Motor neuron (in vitro differentiated cells): ENCODE measurements around the gene STIM1. TPM values are rescaled to one million over a fixed set of nuclear protein-coding genes. Genes with fewer than 3 reads are reported as not detected.
"Not testable (repeated sequence)": the region's sequence is repeated elsewhere in the genome, so short reads cannot be mapped to it uniquely, and the experiment has no call there.

Experiments
- ATAC-seq, 8 experiments: fragments of 200-7000 bp; cut with Tn5 transposase; replicated peaks in 6 of 8; 2 replicates each; pipeline ENCODE4 v1.8.0; 2021; ENCODE audit warnings: mild to moderate bottlenecking in 8 of 8, moderate library complexity in 8 of 8
- H3K27ac ChIP-seq, 2 donors: fragments of 250-450 bp; sonication (Bioruptor Pico); 2 replicates each; pipeline ENCODE4 v1.9.0; 2021; ENCODE audit warnings: antibody characterized with exemption in 2 of 2, mild to moderate bottlenecking in 2 of 2, moderate library complexity in 1 of 2
- H3K4me1 ChIP-seq, 2 donors: fragments of 250-450 bp; sonication (Bioruptor Pico); replicated peaks in 1 of 2; 2 replicates each; pipeline ENCODE4 v1.6.1; 2021; ENCODE audit warnings: antibody characterized with exemption in 2 of 2, mild to moderate bottlenecking in 2 of 2, moderate library complexity in 1 of 2
- H3K4me3 ChIP-seq, 5 donors: fragments of 250-450 bp; sonication (Bioruptor Pico); 2 replicates each; pipeline ENCODE4 v1.9.0; 2021; ENCODE audit warnings: antibody characterized with exemption in 5 of 5, mild to moderate bottlenecking in 5 of 5, moderate library complexity in 4 of 5
- WGBS, 10 experiments: fragments of 450-650 bp; shearing (Covaris generic); methylation state at CpG; one replicate each; pipeline ENCODE4 v1.0.0; 2022; 5-methylcytosine and 5-hydroxymethylcytosine counted together
- in situ Hi-C, 9 experiments: fragments of 400-800 bp; cut with MboI; loops; one replicate each; pipeline ENCODE4 v1.15.0; 2021; ENCODE audit warnings: low sequenced_read_pairs in 9 of 9, low pct_unique_long_range_greater_than_20kb in 2 of 9; ENCODE audit not compliant: unreplicated experiment in 9 of 9
- total RNA-seq, 8 experiments: library from RNA; unstranded; fragments of 300-600 nt; gene quantifications; 2 replicates each; pipeline versions ENCODE4 v1.2.3 to v1.2.4, GENCODE V29; 2022

The STIM1 gene
- total RNA-seq, 8 experiments from 2014 or later = 6.2 to 47.3 (median 10.2) TPM

DNA sequence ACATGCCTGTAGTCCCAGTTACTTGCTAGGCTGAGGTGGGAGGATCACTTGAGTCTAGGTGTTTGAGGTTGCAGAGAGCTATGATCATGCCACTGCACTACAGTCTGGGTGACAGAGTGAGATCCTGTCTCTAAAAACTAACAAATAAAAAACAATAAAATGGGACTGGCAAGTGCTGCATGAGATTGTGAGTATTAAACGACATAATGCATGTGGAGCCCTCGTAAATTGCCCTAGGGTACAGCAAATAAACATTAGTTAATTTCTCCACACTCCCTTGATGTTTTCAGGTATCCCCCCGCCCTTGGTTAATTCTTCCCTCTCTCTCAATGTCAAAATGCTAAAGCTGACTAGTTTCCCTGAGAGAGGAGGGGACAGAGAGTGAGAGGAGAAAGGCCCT lies 9.8 kb upstream of the STIM1 start:
- no peak for ATAC-seq
- no peak overlapping the region for H3K27ac ChIP-seq
- in situ Hi-C loops = loop anchor here in 4 of 9 experiments (5.0 to 25.0 kb wide), 3 partner anchors 227 to 242 kb away; partner anchors contain the start of gene RRM1 (in 1 of the 4)
- WGBS, 10 experiments = 20 to 85% (median 60%) methylated on average over 1 to 3 of the region's 3 CpGs; no CpG with 5 or more reads in 3 of the 10 experiments
- no peak overlapping the region for H3K4me3 ChIP-seq
- peaks cover 0 to 5% of the 10 kb centered on the region in 2 donors for H3K4me1 ChIP-seq

DNA sequence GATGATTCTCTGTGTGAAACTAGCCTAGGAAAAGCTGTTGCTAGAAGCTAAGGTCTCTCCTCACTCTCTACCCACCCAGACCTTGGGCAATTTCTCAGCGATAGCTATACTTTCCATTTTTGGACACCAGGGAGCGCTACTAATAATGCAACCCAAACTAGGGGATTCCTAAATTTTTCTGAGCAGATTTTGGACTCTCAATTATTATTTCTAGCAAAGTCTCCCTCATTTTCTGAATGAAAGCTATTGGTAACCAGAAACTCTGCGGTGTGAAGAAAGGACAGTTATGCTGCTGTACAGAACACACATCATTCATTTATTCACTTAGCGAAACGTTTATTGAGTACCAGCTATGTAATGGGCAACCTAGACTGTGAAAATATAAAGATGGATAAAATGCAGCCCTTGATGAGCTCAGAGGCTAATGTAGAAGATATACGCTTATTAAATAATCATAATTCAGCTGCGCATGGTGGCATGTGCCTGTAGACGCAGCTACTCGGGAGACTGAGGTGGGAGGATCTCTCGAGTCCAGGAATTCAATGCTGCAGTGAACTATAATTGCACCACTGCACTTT lies 6.1 kb upstream of the STIM1 start:
- 0 to 87% (median 41%) methylated on average over 2 to 10 of the region's 10 CpGs for WGBS, 10 experiments

DNA sequence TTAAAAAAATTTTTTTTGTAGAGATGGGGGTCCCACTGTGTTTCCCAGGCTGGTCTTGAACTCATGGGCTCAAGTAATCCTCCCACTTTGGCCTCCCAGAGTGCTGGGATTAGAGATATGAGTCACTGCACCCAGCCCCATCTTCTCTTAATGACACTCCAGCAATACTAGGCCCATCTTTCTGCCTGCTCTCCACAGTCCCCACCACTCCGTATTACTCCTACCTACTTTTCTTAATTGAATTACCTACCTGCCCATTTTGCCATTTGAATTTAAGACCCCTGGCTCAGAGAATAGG lies 2.0 kb upstream of the STIM1 start:
- WGBS, 10 experiments = 88 to 100% (median 100%) methylated on average over 1 of the region's 1 CpG; no CpG with 5 or more reads in 7 of the 10 experiments
- Histone ChIP-seq H3K27ac (no peak overlapping the region), H3K4me1 (peaks cover 20 to 25% of the 10 kb centered on the region in 2 donors), H3K4me3 (no peak overlapping the region)
- no peak for ATAC-seq
- in situ Hi-C loops = loop anchor here in 4 of 9 experiments (10.0 to 25.0 kb wide), 3 partner anchors 209 to 234 kb away; partner anchors contain the start of gene RRM1 (in 1 of the 4)

More for the DNA sequence above, 6.1 kb upstream of the STIM1 start:
- Histone ChIP-seq H3K4me3 (no peak overlapping the region), H3K27ac (no peak overlapping the region), H3K4me1 (peaks cover 1 to 2% of the 10 kb centered on the region in 2 donors)
- peak in 5 of 8 experiments; percentile 30 to 83 (median 64) for ATAC-seq
- in situ Hi-C loops = loop anchor here in 4 of 9 experiments (5.0 to 25.0 kb wide), 3 partner anchors 223 to 238 kb away; partner anchors contain the start of gene RRM1 (in 1 of the 4)

DNA sequence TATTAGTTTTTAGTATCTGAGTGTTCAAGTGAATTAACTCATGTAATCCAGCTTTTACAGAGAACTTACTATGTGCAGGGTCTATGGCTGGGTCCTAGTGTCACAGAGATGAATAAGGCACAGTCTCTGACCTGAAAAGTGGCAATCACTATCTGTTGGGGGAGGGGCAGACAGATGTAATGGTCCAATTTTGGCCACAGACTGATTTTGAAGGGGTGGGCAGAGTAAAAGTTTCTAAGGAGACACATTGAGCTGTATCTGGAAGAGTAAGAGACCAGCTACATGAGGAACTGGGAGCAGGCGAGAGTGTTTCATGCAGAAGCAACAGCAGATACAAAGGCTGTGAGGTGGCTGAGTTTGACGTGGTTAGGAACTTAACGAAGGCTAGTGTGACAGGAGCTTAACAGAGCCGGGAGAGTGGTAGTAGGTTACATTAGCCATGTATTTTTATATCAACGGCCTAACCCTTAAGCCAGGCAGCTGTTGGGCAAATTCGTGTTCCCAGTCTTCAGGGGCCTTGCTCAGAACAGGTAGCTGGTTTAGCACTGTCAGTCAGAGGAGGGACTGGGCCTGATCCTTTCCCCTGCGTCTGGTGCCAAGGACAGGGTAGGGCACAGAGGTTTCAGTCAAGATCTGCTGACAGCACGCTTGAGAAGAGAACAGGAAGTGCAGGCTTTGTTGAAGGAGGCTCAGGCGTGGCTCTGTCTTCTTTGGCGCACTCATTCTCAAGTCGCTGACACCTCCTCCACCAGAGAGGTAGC lies 1.4 kb upstream of the STIM1 start:
- WGBS, 10 experiments = 67 to 100% (median 83%) methylated on average over 1 to 9 of the region's 11 CpGs; no CpG with 5 or more reads in 2 of the 10 experiments

DNA sequence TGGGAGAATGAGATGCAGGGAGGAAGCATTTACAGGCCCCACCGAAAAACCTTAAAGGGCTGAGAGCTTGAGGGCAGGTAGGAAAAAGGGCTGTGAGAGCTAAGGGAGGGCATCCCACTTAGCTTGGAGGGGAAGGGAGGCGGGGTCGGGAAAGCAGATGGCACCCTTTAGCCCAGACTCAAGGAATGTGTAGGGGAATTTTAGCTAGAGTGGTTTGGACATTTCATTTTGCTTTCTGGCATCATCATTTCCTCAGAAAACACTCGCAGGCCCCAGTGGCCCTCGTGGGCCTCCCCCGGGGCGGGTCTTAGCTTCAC lies 846 bp upstream of the STIM1 start:
- ATAC-seq = peak in 2 of 8 experiments; percentile 6 to 32
- Histone ChIP-seq H3K4me1 (peaks cover 25 to 36% of the 10 kb centered on the region in 2 donors), H3K27ac (no peak overlapping the region), H3K4me3 (peak overlapping the region in 4 of 5 donors; percentile 58 to 98 (median 64))
- in situ Hi-C loops = loop anchor here in 4 of 9 experiments (10.0 to 25.0 kb wide), 3 partner anchors 208 to 233 kb away; partner anchors contain the start of gene RRM1 (in 1 of the 4)
- 0 to 40% (median 10%) methylated on average over 1 to 6 of the region's 7 CpGs; no CpG with 5 or more reads in 6 of the 10 experiments for WGBS, 10 experiments

More for the DNA sequence above, 1.4 kb upstream of the STIM1 start:
- Histone ChIP-seq H3K27ac (no peak overlapping the region), H3K4me1 (peaks cover 23 to 30% of the 10 kb centered on the region in 2 donors), H3K4me3 (no peak overlapping the region)
- no peak for ATAC-seq
- in situ Hi-C loops = loop anchor here in 4 of 9 experiments (10.0 to 25.0 kb wide), 3 partner anchors 208 to 233 kb away; partner anchors contain the start of gene RRM1 (in 1 of the 4)

DNA sequence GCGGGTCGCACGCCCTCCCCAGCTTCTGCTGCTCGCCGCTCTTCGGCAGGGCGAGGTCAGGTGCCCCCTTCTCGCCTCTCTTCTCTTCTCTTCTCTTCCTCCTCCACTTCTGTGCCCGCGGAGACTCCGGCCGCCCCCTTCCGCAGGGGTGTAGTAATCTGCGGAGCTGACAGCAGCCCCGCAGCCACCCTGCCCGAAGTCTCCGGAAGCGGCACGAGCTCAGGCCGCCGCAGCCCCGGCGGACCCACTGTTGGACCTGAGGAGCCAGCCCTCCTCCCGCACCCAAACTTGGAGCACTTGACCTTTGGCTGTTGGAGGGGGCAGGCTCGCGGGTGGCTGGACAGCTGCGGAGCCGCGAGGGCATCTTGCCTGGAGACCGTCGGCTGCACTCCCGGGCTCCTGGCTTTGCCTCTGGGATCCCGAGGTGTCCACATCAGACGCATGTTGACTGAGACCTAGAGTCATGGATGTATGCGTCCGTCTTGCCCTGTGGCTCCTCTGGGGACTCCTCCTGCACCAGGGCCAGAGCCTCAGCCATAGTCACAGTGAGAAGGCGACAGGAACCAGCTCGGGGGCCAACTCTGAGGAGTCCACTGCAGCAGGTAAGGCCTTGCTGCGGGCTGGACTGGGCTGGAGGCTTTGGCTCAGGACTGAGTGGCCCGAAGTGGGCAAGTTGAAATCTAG lies 486 bp downstream of the STIM1 start:
- Histone ChIP-seq H3K27ac (peak overlapping the region in 1 of 2 donors; percentile 76), H3K4me3 (peak overlapping the region; percentile 58 to 98 (median 65)), H3K4me1 (peaks cover 27 to 37% of the 10 kb centered on the region in 2 donors)
- peak; percentile 19 to 38 (median 26) for ATAC-seq
- 2 to 25% (median 8%) methylated on average over 1 to 12 of the region's 40 CpGs; no CpG with 5 or more reads in 4 of the 10 experiments for WGBS, 10 experiments
- in situ Hi-C loops = loop anchor here in 4 of 9 experiments (10.0 to 25.0 kb wide), 3 partner anchors 206 to 231 kb away; partner anchors contain the start of gene RRM1 (in 1 of the 4)

DNA sequence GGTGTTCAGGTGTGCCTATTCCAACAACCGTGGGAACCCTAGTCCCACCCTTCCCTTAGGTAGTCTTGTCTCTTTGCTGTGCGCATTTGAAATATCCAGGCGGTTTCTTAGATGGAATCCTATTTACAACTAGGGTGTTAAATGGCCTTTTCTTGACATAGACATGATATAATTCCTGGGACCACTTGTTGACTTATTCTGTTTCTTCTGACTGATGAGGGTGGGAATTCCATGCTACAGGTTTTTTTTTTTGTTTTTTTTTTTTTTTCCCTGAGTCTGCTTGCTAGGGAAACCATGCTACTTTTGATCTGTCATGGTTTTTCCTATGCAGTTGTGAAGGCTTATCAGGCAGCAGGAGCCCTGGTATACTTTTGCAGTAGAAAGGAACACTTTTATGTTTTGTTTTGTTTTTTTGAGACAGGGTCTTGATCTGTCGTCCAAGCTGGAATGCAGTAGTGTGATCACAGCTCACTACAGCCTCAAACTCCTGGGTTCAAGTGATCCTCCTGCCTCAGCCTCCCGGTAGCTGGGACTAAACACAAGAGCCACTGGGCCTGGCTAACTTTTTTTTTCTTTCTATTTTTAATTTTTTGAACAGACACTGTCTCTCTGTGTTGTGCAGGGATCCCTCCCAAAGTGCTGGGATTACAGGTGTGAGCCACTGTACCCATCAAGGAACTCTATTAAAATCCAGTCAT lies 1.5 kb downstream of the STIM1 start:
- peak overlapping the region in 3 of 5 donors; percentile 58 to 98 (median 64) for H3K4me3 ChIP-seq
- H3K4me1 ChIP-seq = peaks cover 27 to 37% of the 10 kb centered on the region in 2 donors
- ATAC-seq = no peak
- in situ Hi-C loops = loop anchor here in 4 of 9 experiments (10.0 to 25.0 kb wide), 3 partner anchors 205 to 230 kb away; partner anchors contain the start of gene RRM1 (in 1 of the 4)
- WGBS, 10 experiments = 33 to 100% (median 72%) methylated on average over 2 to 5 of the region's 5 CpGs; no CpG with 5 or more reads in 2 of the 10 experiments
- no peak overlapping the region for H3K27ac ChIP-seq

DNA sequence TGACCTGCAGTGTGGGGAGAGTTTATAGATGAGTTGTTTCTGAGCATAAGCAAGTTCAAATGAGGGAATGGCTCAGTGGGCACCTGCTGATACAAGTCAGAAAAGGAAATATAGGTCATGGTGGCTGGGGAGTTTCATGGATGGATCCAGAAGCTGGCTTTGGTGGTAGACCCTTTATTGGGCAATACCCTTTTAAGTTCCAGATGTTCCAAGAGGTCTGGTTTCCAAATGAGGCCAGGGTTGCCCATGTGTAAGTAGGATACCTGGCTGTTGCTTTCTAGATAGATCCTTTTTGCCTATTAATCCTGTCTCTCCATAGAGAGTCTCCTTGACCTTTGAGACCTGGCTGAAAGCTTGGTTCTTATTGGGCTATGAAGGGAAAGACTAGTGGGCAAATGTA lies 2.2 kb downstream of the STIM1 start:
- H3K4me1 ChIP-seq = peaks cover 27 to 37% of the 10 kb centered on the region in 2 donors
- no peak overlapping the region for H3K4me3 ChIP-seq
- ATAC-seq = no peak
- in situ Hi-C loops = loop anchor here in 4 of 9 experiments (10.0 to 25.0 kb wide), 3 partner anchors 205 to 230 kb away; partner anchors contain the start of gene RRM1 (in 1 of the 4)
- H3K27ac ChIP-seq = no peak overlapping the region

DNA sequence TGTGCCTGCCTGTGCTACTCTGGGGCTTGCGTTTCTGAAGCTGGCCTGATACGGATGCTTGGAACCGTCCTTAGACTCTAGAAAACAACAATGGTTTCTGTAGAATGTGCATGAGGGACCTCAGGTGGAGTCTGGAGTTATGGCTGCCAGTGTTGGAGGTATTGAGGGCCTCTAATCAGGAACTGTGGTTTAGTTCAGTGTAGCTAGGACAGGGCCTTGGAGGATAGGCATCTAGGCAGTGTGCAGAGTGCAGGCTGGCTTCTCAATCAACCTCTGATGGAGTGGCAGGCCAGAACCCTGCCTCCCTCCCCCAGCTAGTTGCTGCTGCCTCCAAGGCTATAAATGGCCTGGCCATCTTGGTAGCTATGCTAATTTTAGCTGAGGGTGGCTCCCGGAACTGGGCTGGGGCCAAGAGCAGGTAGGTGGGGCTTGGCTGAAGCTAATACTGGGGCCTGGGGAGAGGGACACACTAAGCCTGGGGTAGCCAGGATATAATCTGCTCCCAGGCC lies 4.0 kb downstream of the STIM1 start:
- WGBS, 10 experiments = 36 to 87% (median 76%) methylated on average over 1 to 3 of the region's 4 CpGs; no CpG with 5 or more reads in 6 of the 10 experiments
- Histone ChIP-seq H3K4me3 (no peak overlapping the region), H3K4me1 (peaks cover 26 to 35% of the 10 kb centered on the region in 2 donors), H3K27ac (no peak overlapping the region)
- ATAC-seq = no peak
- in situ Hi-C loops = loop anchor here in 4 of 9 experiments (10.0 to 25.0 kb wide), 3 partner anchors 203 to 228 kb away; partner anchors contain the start of gene RRM1 (in 1 of the 4)

DNA sequence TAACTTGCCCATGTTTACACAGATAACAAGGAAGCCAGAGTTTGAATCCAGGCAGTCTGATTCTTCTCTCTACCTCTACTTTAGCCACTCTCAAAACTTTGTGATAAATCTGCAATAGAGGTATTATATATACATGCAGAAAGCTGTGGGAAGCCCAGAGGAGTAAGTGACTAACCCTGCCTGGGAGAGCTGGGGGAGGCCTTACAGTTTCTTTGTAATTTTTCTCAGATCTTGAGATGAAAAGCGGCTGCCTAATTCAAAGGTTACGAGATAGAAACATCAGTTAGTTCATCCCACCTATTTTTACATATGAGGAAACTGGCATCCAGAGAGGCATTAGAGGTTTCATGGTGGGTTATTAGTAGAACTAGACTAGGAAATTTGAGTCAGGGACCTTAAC lies 4.9 kb downstream of the STIM1 start:
- peaks cover 22 to 32% of the 10 kb centered on the region in 2 donors for H3K4me1 ChIP-seq
- no peak overlapping the region for H3K27ac ChIP-seq
- 86 to 100% (median 100%) methylated on average over 1 to 2 of the region's 2 CpGs; no CpG with 5 or more reads in 2 of the 10 experiments for WGBS, 10 experiments
- in situ Hi-C loops = loop anchor here in 2 of 9 experiments (25.0 kb wide), 2 partner anchors 202 to 227 kb away; partner anchors contain the start of gene RRM1 (in 1 of the 2)
- no peak for ATAC-seq
- H3K4me3 ChIP-seq = no peak overlapping the region

DNA sequence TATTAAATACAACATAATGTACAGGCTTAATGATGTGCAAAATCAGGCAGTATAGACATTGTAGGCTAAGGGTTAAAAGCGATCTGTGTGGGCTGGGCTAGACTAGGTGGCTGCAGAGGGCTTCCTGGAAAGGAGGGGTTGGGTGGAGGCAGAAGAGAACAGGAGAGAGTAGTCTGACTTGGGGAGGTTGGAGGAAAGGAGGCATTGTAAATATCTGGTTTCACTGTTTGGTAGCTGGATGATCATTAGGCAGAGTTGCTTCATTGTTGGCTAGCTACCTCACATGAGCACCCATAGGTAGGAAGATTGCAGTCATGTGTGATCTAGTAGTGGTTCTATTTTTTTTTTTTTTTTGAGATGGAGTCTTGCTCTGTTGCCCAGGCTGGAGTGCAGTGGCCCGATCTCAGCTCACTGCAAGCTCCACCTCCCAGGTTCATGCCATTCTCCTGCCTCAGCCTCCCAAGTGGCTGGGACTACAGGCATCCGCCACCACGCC lies 5.5 kb downstream of the STIM1 start:
- 0 to 83% (median 60%) methylated on average over 1 of the region's 4 CpGs; no CpG with 5 or more reads in 4 of the 10 experiments for WGBS, 10 experiments
- H3K27ac ChIP-seq, H3K4me3 ChIP-seq: not testable (repeated sequence)
- ATAC-seq = peak in 1 of 8 experiments; percentile 25
- H3K4me1 ChIP-seq = peaks cover 22 to 32% of the 10 kb centered on the region in 2 donors
- in situ Hi-C loops = loop anchor here in 2 of 9 experiments (25.0 kb wide), 2 partner anchors 201 to 226 kb away; partner anchors contain the start of gene RRM1 (in 1 of the 2)
